Measurements from ENCODE around the gene PODXL.
"Not testable (repeated sequence)": the region's sequence is repeated elsewhere in the genome, so short reads cannot be mapped to it uniquely, and the experiment has no call there.

Gene PODXL

GRCh38 chr7:131508754-131509486 lies 47.5 kb downstream of the PODXL start:
- DNase-seq: no peak

- peak; percentile 71 for DNase-seq
These were observed 48.7 kb downstream of the PODXL start for GRCh38 chr7:131507592-131508331.

- no peak for DNase-seq
These were observed 49.8 kb downstream of the PODXL start for GRCh38 chr7:131506597-131506996.

GRCh38 chr7:131505636-131506557 lies 50.5 kb downstream of the PODXL start:
- DNase-seq: no peak

- DNase-seq: not testable (repeated sequence)
These were observed 51.3 kb downstream of the PODXL start for GRCh38 chr7:131505037-131505620.

GRCh38 chr7:131504157-131504899 lies 52.1 kb downstream of the PODXL start:
- DNase-seq: no peak

- DNase-seq: no peak
These were observed 52.8 kb downstream of the PODXL start for GRCh38 chr7:131503639-131504038.

- no peak for DNase-seq
These were observed 53.5 kb downstream of the PODXL start for GRCh38 chr7:131502810-131503508.

GRCh38 chr7:131501930-131502685 lies 54.3 kb downstream of the PODXL start:
- DNase-seq: no peak

GRCh38 chr7:131501422-131501821 lies 55.0 kb downstream of the PODXL start:
- DNase-seq: peak; percentile 75

GRCh38 chr7:131500357-131500756 lies 56.1 kb downstream of the PODXL start:
- no peak for DNase-seq

- no peak for DNase-seq
These were observed 56.6 kb downstream of the PODXL start for GRCh38 chr7:131499801-131500200.

- DNase-seq: no peak
These were observed 58.1 kb downstream of the PODXL start for GRCh38 chr7:131498237-131498885.

- no peak for DNase-seq
These were observed 59.0 kb downstream of the PODXL start for GRCh38 chr7:131497454-131497853.

GRCh38 chr7:131495669-131496498 lies 60.5 kb downstream of the PODXL start:
- no peak for DNase-seq

GRCh38 chr7:131494182-131494581 lies 62.2 kb downstream of the PODXL start:
- no peak for DNase-seq

GRCh38 chr7:131493581-131493980 lies 62.8 kb downstream of the PODXL start:
- no peak for DNase-seq

- DNase-seq: no peak
These were observed 63.3 kb downstream of the PODXL start for GRCh38 chr7:131493081-131493480.

- DNase-seq: no peak
These were observed 66.5 kb downstream of the PODXL start for GRCh38 chr7:131489881-131490280.

All from CD4-positive, alpha-beta T cell treated with Interleukin-4 for 4 hours (primary cell).